Ovary (tissue), 9 donors: ENCODE measurements around the gene COMP. TPM values are rescaled to one million over a fixed set of nuclear protein-coding genes. Genes with fewer than 3 reads are reported as not detected.

Experiments
- DNase-seq, 5 donors: peaks; one replicate each; pipeline ENCODE4 v3.0.0-alpha.2; 2019 to 2020
- H3K27ac ChIP-seq, 2 donors: fragments of 200-600 bp; one replicate each; pipeline versions ENCODE4 v1.5.1 to v1.8.0; 2019 to 2022
- H3K27me3 ChIP-seq: fragments of 200-600 bp; one replicate; pipeline ENCODE4 v1.8.0; 2022
- H3K36me3 ChIP-seq: fragments of 200-600 bp; sonication (generic); one replicate; pipeline ENCODE4 v1.5.1; 2019
- H3K4me1 ChIP-seq: one replicate; pipeline ENCODE4 v1.8.1; 2013; ENCODE audit warnings: mild to moderate bottlenecking, moderate library complexity; ENCODE audit not compliant: insufficient read depth
- H3K4me3 ChIP-seq: fragments of 200-600 bp; sonication (generic); one replicate; pipeline ENCODE4 v1.5.1; 2017
- H3K9me3 ChIP-seq, 2 donors: fragments of 200-600 bp in 1 of 2; sonication (generic) in 1 of 2; one replicate each; pipeline versions ENCODE4 v1.5.1 to v1.8.1; 2013 to 2019; ENCODE audit warnings: mild to moderate bottlenecking in 1 of 2, moderate library complexity in 1 of 2
- EP300 ChIP-seq: sonication (generic); formaldehyde crosslinking; IDR thresholded peaks from one replicate; pipeline ENCODE4 v1.6.1; 2017; ENCODE audit warnings: antibody characterized with exemption
- POLR2A ChIP-seq: fragments of 450-650 bp; IDR thresholded peaks from one replicate; pipeline ENCODE4 v1.6.1; 2017; ENCODE audit warnings: antibody characterized with exemption, mild to moderate bottlenecking, moderate library complexity
- WGBS, 3 donors: extraction: QIAGEN DNeasy Blood & Tissue Kit in 1 of 3; methylation state at CpG; one replicate each; pipeline versions ENCODE4 v1.1.5 to v1.1.7; 2013 to 2017; 5-methylcytosine and 5-hydroxymethylcytosine counted together
- intact Hi-C, 4 donors: fragments of 100-400 bp; cut with DNase I; formaldehyde crosslinking; loops; one replicate each; pipeline versions ENCODE4 v1.11.0 to v1.15.1; 2022 to 2023
- polyA plus RNA-seq, 2 donors: library from polyadenylated mRNA; stranded (reverse); fragments of 200-250 nt in 1 of 2; fragments of 350-450 nt in 1 of 2; fragmentation: Illumina TruSeq in 1 of 2; extraction: RNeasy Lipid Tissue Mini Kit (QIAGEN cat#74804) in 1 of 2; gene quantifications; one replicate each; pipeline ENCODE4 v1.2.3, GENCODE V29; 2013 to 2014
- total RNA-seq, 7 donors: library from RNA; depleted of rRNA in 2 of 7; stranded (reverse); fragments of >200 nt in 2 of 7; fragmentation: NEBNext Ultra II Directional in 3 of 7; extraction: Animal tissue kit (Norgen Biotek cat#: 25700) in 3 of 7; gene quantifications; one replicate each; pipeline versions ENCODE4 v1.1.0 to v1.2.4, GENCODE V29; 2016 to 2023
- TF ChIP-seq, protein P1 (sequence below), 3 donors: fragments of 450-650 bp in 2 of 3; fragments of 200-600 bp in 1 of 3; IDR thresholded peaks; one replicate each; pipeline versions ENCODE4 v1.5.1 to v1.8.0; 2016 to 2022; ENCODE audit warnings: antibody characterized with exemption in 3 of 3, mild to moderate bottlenecking in 1 of 3
- donor health status: DM: no; HTN: no; CAD: no; lungs with moderate emphysema.
- donor health status: DM: no; HTN: no; CAD: no.
- donor health status: Bipolar disorder and iron deficiency.
- donor health status: DM: yes; HTN: yes; CAD: no.
- donor health status: DM: no; HTN: no; CAD: no.
- donor health status: DM: yes; HTN: yes; CAD: no.

Gene COMP
- total and polyA plus RNA-seq, 9 donors, result 0.08 to 0.92 (median 0.40) TPM; not detected in 3

DNA sequence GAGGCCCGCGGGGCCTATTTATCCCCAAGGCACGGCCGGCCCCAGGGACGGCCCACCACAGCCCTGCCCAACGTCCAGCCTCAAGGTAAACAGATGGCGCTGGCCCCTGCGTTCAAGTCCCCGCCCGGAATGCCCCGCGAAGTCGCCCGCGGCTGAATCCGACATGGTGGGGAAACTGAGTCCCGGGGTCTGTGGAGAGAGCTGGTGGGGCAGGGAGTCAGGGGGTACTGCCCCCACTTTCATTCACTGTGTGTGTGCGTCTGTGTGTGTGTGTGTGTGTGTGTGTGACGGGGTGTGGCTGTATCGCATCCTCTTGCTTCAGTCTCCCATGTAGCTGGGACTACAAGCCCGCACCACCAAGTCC, 192 bp upstream of the COMP start:
- Histone ChIP-seq H3K4me1 (peaks cover 8% of the 10 kb centered on the region), H3K36me3 (no peaks in the 10 kb centered on the region), H3K27me3 (peaks cover 13% of the 10 kb centered on the region), H3K9me3 (no peaks in the 10 kb centered on the region), H3K4me3 (no peak overlapping the region), H3K27ac (no peak overlapping the region)
- intact Hi-C loops, result no loop called here
- no peak for DNase-seq
- WGBS, 3 donors, result 16 to 23% (median 19%) methylated on average over 16 to 21 of the region's 21 CpGs
- TF ChIP-seq EP300, result no peak
- TF ChIP-seq, protein P1, sequence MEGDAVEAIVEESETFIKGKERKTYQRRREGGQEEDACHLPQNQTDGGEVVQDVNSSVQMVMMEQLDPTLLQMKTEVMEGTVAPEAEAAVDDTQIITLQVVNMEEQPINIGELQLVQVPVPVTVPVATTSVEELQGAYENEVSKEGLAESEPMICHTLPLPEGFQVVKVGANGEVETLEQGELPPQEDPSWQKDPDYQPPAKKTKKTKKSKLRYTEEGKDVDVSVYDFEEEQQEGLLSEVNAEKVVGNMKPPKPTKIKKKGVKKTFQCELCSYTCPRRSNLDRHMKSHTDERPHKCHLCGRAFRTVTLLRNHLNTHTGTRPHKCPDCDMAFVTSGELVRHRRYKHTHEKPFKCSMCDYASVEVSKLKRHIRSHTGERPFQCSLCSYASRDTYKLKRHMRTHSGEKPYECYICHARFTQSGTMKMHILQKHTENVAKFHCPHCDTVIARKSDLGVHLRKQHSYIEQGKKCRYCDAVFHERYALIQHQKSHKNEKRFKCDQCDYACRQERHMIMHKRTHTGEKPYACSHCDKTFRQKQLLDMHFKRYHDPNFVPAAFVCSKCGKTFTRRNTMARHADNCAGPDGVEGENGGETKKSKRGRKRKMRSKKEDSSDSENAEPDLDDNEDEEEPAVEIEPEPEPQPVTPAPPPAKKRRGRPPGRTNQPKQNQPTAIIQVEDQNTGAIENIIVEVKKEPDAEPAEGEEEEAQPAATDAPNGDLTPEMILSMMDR (IDR thresholded peaks at IDR 0.05), result no peak

GRCh38 chr19:18789883-18790565, 1.1 kb downstream of the COMP start:
- Histone ChIP-seq H3K27me3 (peaks cover 13% of the 10 kb centered on the region), H3K4me3 (peak overlapping the region; percentile 11), H3K27ac (no peak overlapping the region), H3K9me3 (no peaks in the 10 kb centered on the region), H3K4me1 (peaks cover 11% of the 10 kb centered on the region), H3K36me3 (no peaks in the 10 kb centered on the region)
- DNase-seq, result no peak
- intact Hi-C loops, result no loop called here
- TF ChIP-seq, protein P1 (IDR thresholded peaks at IDR 0.05), result no peak
- TF ChIP-seq EP300, result no peak
- TF ChIP-seq POLR2A, result no peak
- WGBS, 3 donors, result 0 to 1% (median 1%) methylated on average over 59 to 65 of the region's 65 CpGs

- 1 to 3% (median 2%) methylated on average over 23 to 38 of the region's 38 CpGs for WGBS, 3 donors
- Histone ChIP-seq H3K36me3 (no peaks in the 10 kb centered on the region), H3K27me3 (peaks cover 13% of the 10 kb centered on the region), H3K4me3 (no peak overlapping the region), H3K9me3 (no peaks in the 10 kb centered on the region), H3K4me1 (peaks cover 13% of the 10 kb centered on the region), H3K27ac (no peak overlapping the region)
- intact Hi-C loops, result no loop called here
- TF ChIP-seq EP300 (no peak), POLR2A (no peak)
- TF ChIP-seq, protein P1 (IDR thresholded peaks at IDR 0.05), result no peak
- no peak for DNase-seq
These were observed 1.7 kb downstream of the COMP start for GRCh38 chr19:18789422-18789869.

DNA sequence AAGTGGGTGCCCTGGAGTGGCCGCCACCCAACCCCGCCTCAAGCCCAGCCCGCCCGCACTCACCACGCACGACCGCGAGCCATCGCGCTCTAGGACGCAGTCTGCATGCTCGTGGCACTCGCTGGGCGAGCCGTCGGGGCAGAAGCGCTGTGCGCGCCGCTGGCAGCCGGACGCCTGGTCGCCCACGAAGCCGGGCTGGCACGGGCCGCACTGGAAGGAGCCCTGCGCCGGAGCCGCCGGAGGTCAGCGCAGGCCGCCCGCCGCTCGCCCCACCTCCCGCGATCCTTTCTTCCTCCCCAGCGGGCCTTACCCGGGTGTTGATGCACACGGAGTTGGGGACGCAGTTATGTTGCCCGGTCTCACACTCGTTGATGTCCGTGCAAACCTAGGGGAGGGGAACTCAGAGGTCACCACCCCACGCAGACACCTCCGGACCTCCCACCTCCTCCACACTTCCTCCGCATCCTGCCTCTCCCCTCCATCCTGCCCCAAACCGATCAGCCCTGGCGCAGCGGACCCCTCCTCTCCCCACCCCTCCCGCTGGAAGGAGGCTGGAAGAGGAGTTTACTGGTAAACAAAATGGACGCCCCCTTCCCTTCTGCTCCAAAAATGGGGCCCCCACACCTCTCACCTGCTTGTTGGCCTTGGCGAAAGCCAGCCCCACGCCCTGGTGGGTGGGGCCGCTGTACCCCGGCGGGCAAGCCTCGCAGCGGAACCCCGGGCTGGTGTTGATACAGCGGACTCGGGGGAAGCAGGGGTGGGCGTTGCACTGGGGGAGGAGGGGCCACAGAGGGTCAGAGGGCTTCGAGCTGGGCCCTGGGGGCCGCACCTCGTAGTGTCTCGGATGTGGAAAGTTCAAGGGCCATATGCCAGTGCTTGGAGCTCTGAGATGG, 2.3 kb downstream of the COMP start:
- Histone ChIP-seq H3K4me3 (no peak overlapping the region), H3K27ac (no peak overlapping the region), H3K36me3 (no peaks in the 10 kb centered on the region), H3K4me1 (peaks cover 13% of the 10 kb centered on the region), H3K9me3 (no peaks in the 10 kb centered on the region), H3K27me3 (peaks cover 13% of the 10 kb centered on the region)
- no peak for DNase-seq
- WGBS, 3 donors, result 1 to 2% (median 2%) methylated on average over 36 to 68 of the region's 68 CpGs
- intact Hi-C loops, result no loop called here
- TF ChIP-seq POLR2A (no peak), EP300 (no peak)
- TF ChIP-seq, protein P1 (IDR thresholded peaks at IDR 0.05), result no peak
